ENCODE results near the gene ENPEP.

Gene ENPEP

GRCh38 chr4:110520886-110521285 lies 44.9 kb downstream of the ENPEP start:
- TF ChIP-seq, protein P1, sequence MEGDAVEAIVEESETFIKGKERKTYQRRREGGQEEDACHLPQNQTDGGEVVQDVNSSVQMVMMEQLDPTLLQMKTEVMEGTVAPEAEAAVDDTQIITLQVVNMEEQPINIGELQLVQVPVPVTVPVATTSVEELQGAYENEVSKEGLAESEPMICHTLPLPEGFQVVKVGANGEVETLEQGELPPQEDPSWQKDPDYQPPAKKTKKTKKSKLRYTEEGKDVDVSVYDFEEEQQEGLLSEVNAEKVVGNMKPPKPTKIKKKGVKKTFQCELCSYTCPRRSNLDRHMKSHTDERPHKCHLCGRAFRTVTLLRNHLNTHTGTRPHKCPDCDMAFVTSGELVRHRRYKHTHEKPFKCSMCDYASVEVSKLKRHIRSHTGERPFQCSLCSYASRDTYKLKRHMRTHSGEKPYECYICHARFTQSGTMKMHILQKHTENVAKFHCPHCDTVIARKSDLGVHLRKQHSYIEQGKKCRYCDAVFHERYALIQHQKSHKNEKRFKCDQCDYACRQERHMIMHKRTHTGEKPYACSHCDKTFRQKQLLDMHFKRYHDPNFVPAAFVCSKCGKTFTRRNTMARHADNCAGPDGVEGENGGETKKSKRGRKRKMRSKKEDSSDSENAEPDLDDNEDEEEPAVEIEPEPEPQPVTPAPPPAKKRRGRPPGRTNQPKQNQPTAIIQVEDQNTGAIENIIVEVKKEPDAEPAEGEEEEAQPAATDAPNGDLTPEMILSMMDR (IDR thresholded peaks at IDR 0.05; ENCODE audit: low read depth, low read length): no peak
- no peak overlapping the region for H3K4me3 ChIP-seq (ENCODE audit: low read depth, low read length)

- no peak overlapping the region for H3K4me3 ChIP-seq (ENCODE audit: low read depth, low read length)
- TF ChIP-seq, protein P1 (IDR thresholded peaks at IDR 0.05; ENCODE audit: low read depth, low read length): no peak
Observed at GRCh38 chr4:110526589-110526988, 50.6 kb downstream of the ENPEP start.

GRCh38 chr4:110527156-110527555 lies 51.2 kb downstream of the ENPEP start:
- H3K4me3 ChIP-seq (ENCODE audit: low read depth, low read length): no peak overlapping the region
- TF ChIP-seq, protein P1 (IDR thresholded peaks at IDR 0.05; ENCODE audit: low read depth, low read length): no peak

GRCh38 chr4:110532901-110533589 lies 57.1 kb downstream of the ENPEP start:
- no peak overlapping the region for H3K4me3 ChIP-seq (ENCODE audit: low read depth, low read length)
- TF ChIP-seq, protein P1 (IDR thresholded peaks at IDR 0.05; ENCODE audit: low read depth, low read length): no peak

DNA sequence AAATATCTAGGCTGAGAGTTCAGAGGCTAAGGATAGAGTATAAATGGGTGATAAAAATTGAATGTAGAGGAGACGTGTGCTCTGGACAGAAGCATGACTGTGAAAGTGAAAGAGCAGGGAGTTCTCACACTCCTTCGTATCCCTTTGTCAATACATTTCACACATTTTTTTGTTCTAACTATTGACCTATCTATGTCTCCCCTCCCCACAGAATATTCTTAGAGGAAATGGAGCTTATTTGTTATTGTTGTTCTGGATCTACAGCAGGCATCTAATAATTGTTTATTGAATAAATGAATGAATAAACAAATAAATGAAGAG lies 57.6 kb downstream of the ENPEP start:
- TF ChIP-seq, protein P1 (IDR thresholded peaks at IDR 0.05; ENCODE audit: low read depth, low read length): no peak
- no peak overlapping the region for H3K4me3 ChIP-seq (ENCODE audit: low read depth, low read length)

DNA sequence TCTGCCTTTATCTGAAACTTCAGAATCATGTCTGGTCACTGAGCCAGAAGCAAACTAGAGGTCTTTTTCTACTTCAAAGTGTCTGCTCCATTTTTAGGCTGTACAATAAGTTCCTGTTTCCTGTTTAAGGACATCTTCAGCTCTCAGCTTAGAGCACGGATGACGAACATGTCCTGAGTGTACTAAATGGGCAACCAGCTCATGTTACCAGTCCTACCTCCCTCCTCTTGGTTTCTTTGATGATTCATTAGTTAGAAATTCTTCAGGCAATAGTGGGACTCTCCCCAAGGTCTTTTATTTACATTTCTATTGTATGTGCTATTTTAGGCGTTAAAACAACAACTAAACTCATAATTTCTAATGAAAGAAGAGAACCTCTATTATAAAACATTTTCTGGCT lies 58.0 kb downstream of the ENPEP start:
- no peak overlapping the region for H3K4me3 ChIP-seq (ENCODE audit: low read depth, low read length)

GRCh38 chr4:110540581-110540980 lies 64.6 kb downstream of the ENPEP start:
- H3K4me3 ChIP-seq (ENCODE audit: low read depth, low read length): no peak overlapping the region
- TF ChIP-seq, protein P1 (IDR thresholded peaks at IDR 0.05; ENCODE audit: low read depth, low read length): no peak

More for the DNA sequence above, 58.0 kb downstream of the ENPEP start:
- TF ChIP-seq, protein P1 (IDR thresholded peaks at IDR 0.05; ENCODE audit: low read depth, low read length): no peak
